ENCODE results near the gene GTF2IRD2.
"Not testable (repeated sequence)": the region's sequence is repeated elsewhere in the genome, so short reads cannot be mapped to it uniquely, and the experiment has no call there.

Gene GTF2IRD2

GRCh38 chr7:74850833-74851721 lies at the start of gene GTF2IRD2:
Gene GTF2IRD2, minus strand, starts transcription at chr7:74851605. Its CDS starts 15,227 bp downstream, at chr7:74836378.
- DNase-seq (ENCODE audit: low read depth in 1 of 2, low spot score in 1 of 2) = peak in 1 of 2 donors; percentile 45

- peak; percentile 61 to 67 for DNase-seq (ENCODE audit: low read depth in 1 of 2, low spot score in 1 of 2)
Measured at GRCh38 chr7:74890158-74891123, 39.0 kb upstream of the GTF2IRD2 start.

- DNase-seq (ENCODE audit: low read depth in 1 of 2, low spot score in 1 of 2) = not testable (repeated sequence)
Measured at GRCh38 chr7:74889518-74890129, 38.2 kb upstream of the GTF2IRD2 start.

GRCh38 chr7:74885295-74885694 lies 33.9 kb upstream of the GTF2IRD2 start:
- DNase-seq (ENCODE audit: low read depth in 1 of 2, low spot score in 1 of 2) = not testable (repeated sequence)

GRCh38 chr7:74882110-74882509 lies 30.7 kb upstream of the GTF2IRD2 start:
- not testable (repeated sequence) for DNase-seq (ENCODE audit: low read depth in 1 of 2, low spot score in 1 of 2)

GRCh38 chr7:74874748-74875512 lies 23.5 kb upstream of the GTF2IRD2 start:
- not testable (repeated sequence) for DNase-seq (ENCODE audit: low read depth in 1 of 2, low spot score in 1 of 2)

GRCh38 chr7:74874104-74874747 lies 22.8 kb upstream of the GTF2IRD2 start:
- DNase-seq (ENCODE audit: low read depth in 1 of 2, low spot score in 1 of 2) = not testable (repeated sequence)

- not testable (repeated sequence) for DNase-seq (ENCODE audit: low read depth in 1 of 2, low spot score in 1 of 2)
Measured at GRCh38 chr7:74872542-74872941, 21.1 kb upstream of the GTF2IRD2 start.

- not testable (repeated sequence) for DNase-seq (ENCODE audit: low read depth in 1 of 2, low spot score in 1 of 2)
Measured at GRCh38 chr7:74865777-74866176, 14.4 kb upstream of the GTF2IRD2 start.

- DNase-seq (ENCODE audit: low read depth in 1 of 2, low spot score in 1 of 2) = not testable (repeated sequence)
Measured at GRCh38 chr7:74849853-74850252, 1.6 kb downstream of the GTF2IRD2 start.

GRCh38 chr7:74830411-74830810 lies 21.0 kb downstream of the GTF2IRD2 start:
- DNase-seq (ENCODE audit: low read depth in 1 of 2, low spot score in 1 of 2) = not testable (repeated sequence)

GRCh38 chr7:74829959-74830358 lies 21.4 kb downstream of the GTF2IRD2 start:
- not testable (repeated sequence) for DNase-seq (ENCODE audit: low read depth in 1 of 2, low spot score in 1 of 2)

GRCh38 chr7:74821259-74821658 lies 30.1 kb downstream of the GTF2IRD2 start:
- not testable (repeated sequence) for DNase-seq (ENCODE audit: low read depth in 1 of 2, low spot score in 1 of 2)

GRCh38 chr7:74820146-74820805 lies 31.1 kb downstream of the GTF2IRD2 start:
- not testable (repeated sequence) for DNase-seq (ENCODE audit: low read depth in 1 of 2, low spot score in 1 of 2)

- DNase-seq (ENCODE audit: low read depth in 1 of 2, low spot score in 1 of 2) = not testable (repeated sequence)
Measured at GRCh38 chr7:74815882-74816281, 35.5 kb downstream of the GTF2IRD2 start.

- DNase-seq (ENCODE audit: low read depth in 1 of 2, low spot score in 1 of 2) = not testable (repeated sequence)
Measured at GRCh38 chr7:74798644-74799043, 52.8 kb downstream of the GTF2IRD2 start.

- DNase-seq (ENCODE audit: low read depth in 1 of 2, low spot score in 1 of 2) = not testable (repeated sequence)
Measured at GRCh38 chr7:74797848-74798622, 53.4 kb downstream of the GTF2IRD2 start.

GRCh38 chr7:74789200-74789736 lies 62.1 kb downstream of the GTF2IRD2 start:
- DNase-seq (ENCODE audit: low read depth in 1 of 2, low spot score in 1 of 2) = not testable (repeated sequence)
